ENCODE data around the gene LRRC8E.
"Not testable (repeated sequence)": the region's sequence is repeated elsewhere in the genome, so short reads cannot be mapped to it uniquely, and the experiment has no call there.

LRRC8E gene

GRCh38 chr19:7888826-7889217 lies 512 bp downstream of the LRRC8E start:
- DNase-seq, result no peak

GRCh38 chr19:7893362-7894101 lies 5.2 kb downstream of the LRRC8E start:
- not testable (repeated sequence) for DNase-seq

- no peak for DNase-seq
Measured at GRCh38 chr19:7894612-7895309, 6.5 kb downstream of the LRRC8E start.

- DNase-seq, result no peak
Measured at GRCh38 chr19:7895565-7895964, 7.3 kb downstream of the LRRC8E start.

- DNase-seq, result no peak
Measured at GRCh38 chr19:7897292-7897691, 9.0 kb downstream of the LRRC8E start.

- DNase-seq, result no peak
Measured at GRCh38 chr19:7898967-7899366, 10.7 kb downstream of the LRRC8E start.

- DNase-seq, result no peak
Measured at GRCh38 chr19:7899751-7900378, 11.6 kb downstream of the LRRC8E start.

GRCh38 chr19:7900401-7900870 lies 12.1 kb downstream of the LRRC8E start:
- no peak for DNase-seq

GRCh38 chr19:7900931-7901330 lies 12.6 kb downstream of the LRRC8E start:
- DNase-seq, result no peak

- no peak for DNase-seq
Measured at GRCh38 chr19:7901337-7901736, 13.0 kb downstream of the LRRC8E start.

GRCh38 chr19:7902796-7903243 lies 14.5 kb downstream of the LRRC8E start:
- DNase-seq, result no peak

GRCh38 chr19:7903244-7904073 lies 15.1 kb downstream of the LRRC8E start, which contains the start of gene MAP2K7:
TSS of gene MAP2K7 (plus strand) at chr19:7903877. CDS start at chr19:7903945, 68 bp downstream.
- peak; percentile 100 for DNase-seq

- DNase-seq, result peak; percentile 61
Measured at GRCh38 chr19:7904074-7905020, 16.0 kb downstream of the LRRC8E start.

GRCh38 chr19:7905268-7905667 lies 17.0 kb downstream of the LRRC8E start:
- DNase-seq, result no peak

GRCh38 chr19:7905859-7906258 lies 17.5 kb downstream of the LRRC8E start:
- DNase-seq, result no peak

- DNase-seq, result no peak
Measured at GRCh38 chr19:7907122-7907521, 18.8 kb downstream of the LRRC8E start.

- DNase-seq, result no peak
Measured at GRCh38 chr19:7907544-7907943, 19.2 kb downstream of the LRRC8E start.

GRCh38 chr19:7908078-7908699 lies 19.9 kb downstream of the LRRC8E start:
- no peak for DNase-seq

- DNase-seq, result no peak
Measured at GRCh38 chr19:7908742-7909461, 20.6 kb downstream of the LRRC8E start.

GRCh38 chr19:7909471-7910067 lies 21.3 kb downstream of the LRRC8E start:
- no peak for DNase-seq
